HTR-8/SVneo (cell line): ENCODE data around the gene GNG4.
A peak's percentile ranks its signal among the peaks of the same experiment; 100 is the strongest.
"Not testable (repeated sequence)": the region's sequence is repeated elsewhere in the genome, so short reads cannot be mapped to it uniquely, and the experiment has no call there.

Experiments used
- DNase-seq: peaks from one replicate; pipeline ENCODE4 v3.0.0; 2011; ENCODE audit warnings: low spot score, mixed read lengths; ENCODE audit not compliant: insufficient read length
- FAIRE-seq: peaks from 2 replicates; lab custom pipeline; 2011; peaks lifted over from hg19 to GRCh38; lab: Jason Lieb, UNC

Gene GNG4

GRCh38 chr1:235595079-235595478, 54.5 kb downstream of the GNG4 start:
- no peak for FAIRE-seq
- no peak for DNase-seq

GRCh38 chr1:235594281-235594895, 55.2 kb downstream of the GNG4 start:
- DNase-seq, FAIRE-seq: not testable (repeated sequence)

GRCh38 chr1:235588916-235589515, 60.6 kb downstream of the GNG4 start:
- DNase-seq (peak; percentile 42), FAIRE-seq (peak; percentile 86)

- DNase-seq = no peak
- FAIRE-seq = no peak
These were observed 61.4 kb downstream of the GNG4 start for GRCh38 chr1:235588156-235588555.

GRCh38 chr1:235586992-235587391, 62.6 kb downstream of the GNG4 start:
- FAIRE-seq = no peak
- no peak for DNase-seq

GRCh38 chr1:235586413-235586812, 63.2 kb downstream of the GNG4 start:
- DNase-seq (no peak), FAIRE-seq (no peak)

- DNase-seq = no peak
- no peak for FAIRE-seq
These were observed 64.6 kb downstream of the GNG4 start for GRCh38 chr1:235584973-235585372.

GRCh38 chr1:235583511-235584001, 66.0 kb downstream of the GNG4 start:
- DNase-seq (no peak), FAIRE-seq (no peak)

GRCh38 chr1:235582130-235582529, 67.5 kb downstream of the GNG4 start:
- no peak for DNase-seq
- FAIRE-seq = no peak

- DNase-seq = no peak
- FAIRE-seq = no peak
These were observed 69.7 kb downstream of the GNG4 start for GRCh38 chr1:235579891-235580290.

GRCh38 chr1:235575597-235575996, 74.0 kb downstream of the GNG4 start:
- DNase-seq = no peak
- FAIRE-seq = no peak

GRCh38 chr1:235573880-235574279, 75.7 kb downstream of the GNG4 start:
- no peak for FAIRE-seq
- no peak for DNase-seq

GRCh38 chr1:235572971-235573370, 76.6 kb downstream of the GNG4 start:
- not testable (repeated sequence) for DNase-seq, FAIRE-seq

GRCh38 chr1:235571482-235571881, 78.1 kb downstream of the GNG4 start:
- DNase-seq (no peak), FAIRE-seq (no peak)

GRCh38 chr1:235567812-235568503, 81.6 kb downstream of the GNG4 start:
- no peak for DNase-seq
- FAIRE-seq = no peak

GRCh38 chr1:235566084-235566483, 83.5 kb downstream of the GNG4 start:
- DNase-seq = no peak
- no peak for FAIRE-seq

- FAIRE-seq (no peak), DNase-seq (no peak)
These were observed 86.0 kb downstream of the GNG4 start for GRCh38 chr1:235563513-235564061.

GRCh38 chr1:235562589-235562988, 87.0 kb downstream of the GNG4 start:
- FAIRE-seq = no peak
- no peak for DNase-seq

GRCh38 chr1:235558621-235559169, 90.9 kb downstream of the GNG4 start:
- FAIRE-seq (no peak), DNase-seq (no peak)

- FAIRE-seq = no peak
These were observed 92.1 kb downstream of the GNG4 start for GRCh38 chr1:235557495-235557894.

GRCh38 chr1:235556807-235557206, 92.8 kb downstream of the GNG4 start:
- no peak for DNase-seq
- FAIRE-seq = no peak

More at GRCh38 chr1:235557495-235557894, 92.1 kb downstream of the GNG4 start:
- DNase-seq = no peak
